HG02623 (cell line): ENCODE measurements around the gene CDC42BPA.
"Not testable (repeated sequence)": the region's sequence is repeated elsewhere in the genome, so short reads cannot be mapped to it uniquely, and the experiment has no call there.

Experiments used
- ATAC-seq: cut with Tn5 transposase; IDR thresholded peaks from one replicate; pipeline ENCODE4 v1.9.1; 2021; ENCODE audit warnings: moderate library complexity; ENCODE audit not compliant: unreplicated experiment

Gene CDC42BPA

DNA sequence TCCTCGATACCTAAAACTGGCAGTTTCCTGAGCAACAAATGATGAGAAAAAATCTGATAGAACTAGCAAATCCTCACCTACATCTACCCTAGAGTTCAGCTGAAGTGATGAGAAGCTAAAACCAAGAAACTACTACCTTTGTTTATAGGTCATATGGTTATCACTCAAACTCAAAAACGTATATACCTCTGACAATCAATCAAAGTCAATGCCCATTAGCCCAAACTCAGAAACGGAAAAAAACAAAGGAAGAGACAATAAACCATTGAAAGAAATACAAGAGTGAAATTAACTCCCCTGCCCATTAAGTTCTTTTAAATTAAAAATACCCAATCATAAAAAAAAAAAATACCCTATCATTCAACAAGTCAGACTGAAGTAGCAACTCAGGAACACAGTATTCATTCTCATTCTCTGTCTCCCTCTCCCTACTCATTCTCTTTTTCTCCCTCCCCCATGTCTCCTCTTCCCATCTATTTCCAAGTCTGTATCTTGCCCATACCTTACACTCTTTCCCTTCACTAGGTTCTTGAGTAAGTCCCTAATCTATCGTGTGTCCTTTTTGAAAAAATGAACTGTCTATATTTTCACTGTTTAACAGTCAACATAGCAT lies 6.8 kb downstream of the CDC42BPA start:
- no peak for ATAC-seq

DNA sequence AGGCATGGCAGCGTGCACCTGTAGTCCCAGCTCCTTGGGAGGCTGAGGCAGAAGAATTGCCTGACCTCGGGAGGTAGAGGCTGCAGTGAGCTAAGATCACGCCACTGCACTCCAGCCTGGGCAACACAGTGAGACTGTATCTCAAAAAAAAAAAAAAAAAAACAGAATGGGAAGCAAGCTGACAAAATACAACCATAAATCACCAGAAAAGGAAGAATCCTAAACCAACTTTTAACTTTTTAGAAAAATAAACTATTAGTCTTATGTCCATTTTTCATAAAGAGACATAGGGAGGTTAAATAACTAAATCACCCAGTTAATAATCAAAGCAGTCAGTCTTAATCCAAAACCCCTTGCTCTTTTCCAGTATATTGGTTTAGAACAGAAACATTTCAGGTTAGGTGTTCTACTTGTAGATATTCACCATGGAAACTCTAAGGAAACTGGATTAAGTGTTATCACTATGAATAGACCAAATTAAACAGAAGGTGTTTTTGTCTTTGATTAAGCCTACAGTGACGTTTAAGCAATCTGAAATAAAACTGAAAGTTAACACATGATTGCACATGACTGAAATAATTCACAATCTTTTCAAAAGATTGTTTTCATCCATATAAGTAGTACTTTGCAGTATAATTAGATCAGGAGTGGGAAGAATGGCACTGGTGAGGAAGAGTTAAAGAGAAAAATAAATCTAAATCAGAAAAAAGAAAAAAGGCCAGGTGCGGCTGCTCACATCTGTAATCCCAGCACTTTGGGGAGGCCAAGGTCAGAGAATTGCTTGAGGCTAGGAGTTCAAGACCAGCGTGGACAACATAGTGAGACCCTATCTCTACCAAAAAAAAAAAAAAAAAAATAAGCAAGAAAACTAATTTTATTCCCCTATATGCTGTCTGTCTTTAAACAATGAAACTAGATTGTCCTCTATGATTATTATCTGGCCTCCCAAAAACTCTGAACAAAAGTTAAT lies 9.6 kb downstream of the CDC42BPA start:
- ATAC-seq, result no peak

DNA sequence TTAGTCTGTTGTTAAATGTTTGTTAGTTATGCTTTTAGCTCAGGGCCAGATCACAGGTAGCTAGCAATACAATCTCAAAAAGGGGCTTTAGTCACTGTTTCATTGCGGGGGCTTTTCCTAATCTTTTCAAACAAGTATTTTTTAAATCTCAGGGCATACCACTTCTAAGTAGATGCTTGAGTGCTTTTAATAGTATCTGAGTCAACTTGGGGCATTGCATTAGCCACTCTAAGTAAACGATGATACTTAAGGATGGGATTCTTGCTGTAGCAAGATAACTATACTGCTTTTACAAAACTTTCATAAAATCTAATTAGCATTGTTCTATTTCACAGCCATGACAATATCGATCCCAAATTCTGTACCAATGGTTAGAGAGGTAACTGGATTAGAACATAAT lies 11.6 kb downstream of the CDC42BPA start:
- ATAC-seq, result no peak

DNA sequence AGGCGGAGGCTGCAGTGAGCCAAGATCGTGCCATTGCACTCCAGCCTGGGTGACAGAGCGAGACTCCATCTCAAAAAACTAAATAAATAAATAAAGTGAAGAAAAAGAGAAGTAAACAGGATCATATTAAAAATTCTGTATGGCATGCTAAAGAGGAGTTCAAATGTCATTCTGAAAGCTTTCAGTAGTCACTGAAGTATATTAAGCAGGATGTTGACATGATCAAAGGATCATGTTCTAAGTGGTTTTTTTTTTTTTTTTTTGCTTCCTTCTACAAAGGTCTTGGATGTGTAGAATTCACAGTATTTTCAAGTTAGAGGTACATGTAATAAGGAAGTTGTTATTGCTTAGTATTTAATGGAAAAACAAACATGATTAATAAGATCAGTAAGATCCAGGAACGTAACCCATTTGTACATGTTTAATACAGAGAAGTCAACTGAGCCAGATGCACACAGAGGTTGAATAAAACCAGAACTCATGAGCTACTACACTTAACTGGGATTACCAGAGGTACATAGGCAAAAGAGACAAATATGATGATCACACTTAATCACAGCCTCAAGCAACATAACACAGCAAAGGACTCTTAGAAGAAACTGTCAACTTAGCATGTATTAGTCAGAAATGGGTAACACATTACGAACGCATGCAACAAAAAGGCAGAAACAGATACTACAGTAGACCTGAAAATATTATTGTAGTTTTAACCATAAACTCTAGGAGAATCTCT lies 12.2 kb downstream of the CDC42BPA start:
- no peak for ATAC-seq

DNA sequence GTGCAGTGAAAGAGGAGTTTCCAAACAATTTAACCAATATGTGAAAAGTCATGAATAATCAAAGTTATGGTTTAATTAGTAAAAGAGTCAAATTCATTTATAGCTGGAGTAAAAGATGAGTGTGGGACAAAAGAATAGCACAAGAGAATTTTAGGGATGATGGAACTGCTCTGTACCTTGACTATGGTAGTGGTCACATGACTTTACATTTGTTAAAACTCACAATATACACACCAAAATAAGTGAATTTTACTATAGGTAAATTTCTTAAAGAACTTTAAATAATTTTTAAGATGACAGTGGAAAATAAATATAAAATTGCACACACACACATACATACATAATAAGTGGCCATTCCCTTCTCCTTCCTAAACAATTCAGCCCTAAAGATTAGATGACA lies 13.6 kb downstream of the CDC42BPA start:
- no peak for ATAC-seq

DNA sequence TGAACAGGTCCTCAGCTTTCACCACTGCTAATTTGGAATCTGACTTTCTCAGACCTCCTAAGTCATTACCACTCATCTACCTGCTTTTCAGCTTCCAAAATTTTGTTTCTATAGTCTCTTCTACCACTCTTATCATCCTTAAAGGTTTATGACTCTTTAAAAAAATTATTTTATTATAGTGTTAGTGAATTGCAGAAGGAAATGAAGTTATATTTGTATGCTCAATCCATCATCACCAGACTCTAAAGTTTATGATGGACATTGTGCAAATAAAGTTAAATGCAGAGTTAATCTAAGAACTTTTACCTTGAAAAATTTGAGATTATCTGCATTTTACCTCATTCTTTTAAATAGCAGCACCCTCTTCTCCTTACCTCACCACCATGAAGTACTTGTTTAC lies 14.6 kb downstream of the CDC42BPA start:
- ATAC-seq, result no peak

DNA sequence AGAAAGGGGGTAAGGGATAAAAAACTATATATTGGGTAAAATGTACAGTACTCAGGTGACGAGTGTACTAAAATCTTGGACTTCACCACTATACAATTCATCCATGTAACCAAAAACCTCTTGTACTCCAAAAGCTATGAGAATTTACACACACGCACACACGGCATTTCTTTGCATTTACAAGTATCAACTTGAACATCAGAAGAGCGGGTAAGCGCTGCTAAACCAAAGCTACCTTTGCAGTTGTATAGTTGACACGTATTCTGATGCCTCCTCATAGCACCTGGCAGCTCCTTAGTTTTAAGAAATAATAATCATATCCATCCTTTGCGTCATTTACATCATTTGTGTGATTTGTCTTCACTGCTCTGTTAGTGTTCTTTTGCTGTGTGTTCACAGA lies 17.6 kb downstream of the CDC42BPA start:
- no peak for ATAC-seq

DNA sequence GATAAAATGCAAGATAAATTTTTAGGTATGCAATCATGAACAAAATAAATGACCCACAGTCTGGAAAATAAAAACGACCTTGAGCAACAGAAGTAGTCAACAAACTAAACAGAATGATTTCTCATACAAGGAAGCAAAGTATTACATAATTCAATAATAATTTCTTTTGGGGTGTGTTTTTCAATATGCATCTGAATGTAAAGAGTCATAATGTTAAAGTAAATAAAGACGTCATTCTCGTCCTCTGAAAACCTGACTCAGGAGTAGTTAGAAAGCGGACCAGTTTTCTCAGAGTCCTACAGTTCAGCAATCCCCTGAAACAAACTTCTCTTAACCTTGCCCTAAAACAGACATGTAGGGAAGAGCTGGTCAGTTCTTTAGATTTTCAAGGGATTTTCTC lies 18.6 kb downstream of the CDC42BPA start:
- no peak for ATAC-seq

DNA sequence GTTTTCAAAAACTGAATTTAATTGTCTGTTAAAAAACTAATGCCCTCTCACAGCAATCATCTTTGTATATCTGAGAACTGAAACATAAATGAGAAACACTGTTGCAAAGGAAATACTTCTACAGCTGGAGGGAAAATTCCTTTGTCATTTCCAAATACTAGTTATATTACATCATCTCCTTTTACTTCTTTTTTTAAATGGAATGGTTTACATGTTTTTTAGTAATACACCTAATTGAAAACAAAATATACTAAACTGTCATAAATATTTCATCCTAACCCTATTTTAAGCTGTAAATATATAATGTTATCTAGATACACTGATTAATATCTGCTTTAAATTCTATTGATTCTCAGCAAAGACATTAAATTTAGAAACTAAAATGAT lies 19.1 kb downstream of the CDC42BPA start:
- ATAC-seq, result no peak

DNA sequence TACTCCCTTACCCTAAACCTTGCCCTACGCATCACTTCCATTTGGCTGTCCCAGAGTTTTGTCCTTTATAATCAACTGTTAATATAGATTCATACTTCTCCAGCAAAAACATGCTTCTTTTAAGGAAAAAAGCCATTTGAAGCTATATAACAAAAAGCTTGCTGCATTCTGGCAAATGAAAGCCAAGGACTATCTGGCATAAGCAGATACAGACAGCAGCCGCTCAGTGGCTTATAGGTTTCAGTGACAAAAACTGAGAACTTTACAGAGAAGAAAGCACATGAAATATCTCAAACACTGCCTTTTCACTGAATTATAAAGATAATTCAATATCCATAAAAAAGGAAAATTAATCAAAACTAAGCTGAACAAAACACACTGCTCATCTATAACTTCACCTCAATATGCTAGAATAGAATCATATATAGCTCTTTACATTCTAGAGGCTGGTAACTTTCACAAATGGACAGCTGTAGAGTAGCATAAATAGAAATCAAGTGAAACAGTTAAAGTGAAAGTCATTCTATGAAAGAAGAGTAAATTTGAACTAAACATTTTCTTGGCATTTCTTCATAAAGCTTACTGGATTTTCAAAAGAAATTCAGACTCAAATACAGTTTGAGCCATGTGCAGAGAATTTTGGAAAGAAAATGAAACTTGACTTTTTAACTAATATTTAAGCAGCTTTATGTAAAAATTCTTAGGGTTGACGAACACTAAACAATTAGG lies 19.6 kb downstream of the CDC42BPA start:
- ATAC-seq, result no peak

DNA sequence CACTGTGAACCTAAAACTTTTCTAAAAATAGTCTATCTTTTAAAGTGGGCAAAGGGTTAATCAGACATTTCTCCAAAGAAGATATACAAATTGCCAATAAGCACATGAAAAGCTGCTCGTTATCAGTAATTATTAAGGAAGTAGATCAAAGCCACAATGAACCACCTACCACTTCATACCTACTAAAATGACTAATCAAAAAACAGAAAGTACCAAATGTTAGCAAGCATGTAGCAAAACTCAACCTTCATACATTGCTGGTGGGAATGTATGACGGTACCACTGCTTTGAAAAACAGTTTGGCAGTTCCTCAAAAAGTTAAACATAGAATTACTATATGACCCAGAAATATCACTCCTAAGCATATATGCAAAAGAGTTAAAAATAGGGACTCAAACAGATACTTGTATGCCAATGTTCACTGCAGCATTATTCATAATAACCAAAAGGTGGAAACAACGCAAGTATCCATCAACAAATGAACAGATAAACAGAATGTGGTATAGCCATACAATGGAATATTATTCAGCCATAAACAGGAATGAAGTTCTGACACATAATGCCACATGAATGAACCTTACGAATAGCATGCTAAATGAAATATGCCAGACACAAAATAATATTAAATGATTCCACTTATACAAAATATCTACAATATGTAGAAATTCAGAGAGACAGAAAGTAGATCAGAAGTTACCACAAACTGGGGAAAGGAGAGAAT lies 21.1 kb downstream of the CDC42BPA start:
- no peak for ATAC-seq

DNA sequence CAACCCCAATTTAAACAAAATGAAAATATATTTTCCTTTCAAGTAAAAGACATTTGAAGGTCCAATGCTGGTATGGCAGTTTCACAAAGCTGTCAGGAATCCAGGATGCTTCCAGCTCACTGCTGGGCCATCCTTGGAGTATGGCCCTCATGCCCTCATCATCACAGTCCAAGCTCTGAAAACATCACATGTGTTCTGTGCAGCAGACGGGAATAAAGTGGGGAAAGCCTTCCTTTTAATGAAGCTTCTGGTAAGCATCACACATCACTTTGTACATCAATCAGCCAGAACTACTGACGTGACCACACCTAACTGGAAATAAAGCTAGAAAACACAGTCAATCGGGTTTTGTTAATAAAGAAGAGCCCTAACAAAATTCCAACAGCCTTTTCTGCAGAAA lies 22.7 kb downstream of the CDC42BPA start:
- ATAC-seq, result no peak

DNA sequence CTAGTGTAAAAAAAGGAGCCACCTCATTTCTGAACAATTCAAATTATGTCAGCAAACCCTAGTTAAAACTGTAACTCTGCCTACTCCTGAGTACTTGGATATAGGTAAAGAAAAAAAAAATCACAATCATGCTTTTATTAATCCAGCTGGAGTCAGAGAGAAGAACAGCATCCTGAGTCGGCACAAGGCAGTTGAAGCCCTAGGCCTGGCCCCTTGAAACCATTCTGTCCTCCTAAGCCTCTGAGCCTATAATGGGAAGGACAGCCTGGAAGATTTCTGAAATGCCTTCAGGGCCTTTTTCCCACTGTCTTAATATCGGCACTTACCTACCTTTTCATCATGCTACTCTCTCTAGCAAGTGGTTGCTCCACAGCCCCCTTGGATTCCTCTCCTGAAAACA lies 32.5 kb downstream of the CDC42BPA start:
- ATAC-seq, result no peak

DNA sequence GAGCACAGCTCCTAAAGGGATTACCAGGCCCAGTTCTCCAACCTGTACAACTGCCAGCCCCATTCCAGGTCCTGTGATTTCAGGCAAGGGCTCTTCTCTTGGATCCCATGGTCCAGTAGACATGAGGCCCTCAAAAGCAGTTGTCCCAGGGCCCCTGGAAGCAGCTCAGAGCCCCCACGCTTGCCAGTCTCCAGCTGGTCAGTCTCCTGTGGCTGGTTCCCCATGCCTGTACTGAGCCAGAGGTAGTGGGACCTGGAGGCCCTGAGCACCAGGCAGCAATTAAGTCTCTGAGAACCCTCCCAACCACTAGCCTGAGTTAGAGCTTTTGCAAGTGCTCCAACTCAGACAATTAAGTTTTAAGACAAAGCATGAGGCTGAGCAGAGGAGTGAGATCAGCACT lies 36.9 kb downstream of the CDC42BPA start:
- ATAC-seq, result no peak

DNA sequence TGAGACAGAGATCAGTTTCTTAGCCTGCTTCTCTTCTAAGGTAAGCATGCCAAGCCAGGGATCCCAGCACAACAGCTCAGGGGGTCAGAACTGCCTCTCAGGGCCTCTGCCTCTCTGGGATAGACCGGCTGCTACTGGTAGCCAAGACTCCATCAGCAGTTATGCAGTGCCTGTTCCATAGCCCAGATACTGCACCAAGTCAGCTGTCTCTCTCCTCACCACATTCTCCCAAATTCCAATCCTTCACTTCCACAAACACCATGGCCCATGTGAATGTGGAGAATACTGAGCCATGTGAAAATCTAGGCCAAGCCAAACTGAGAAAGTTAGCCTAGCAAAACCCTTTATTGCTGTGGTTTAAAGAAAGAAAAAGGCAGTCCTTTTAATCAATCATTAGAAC lies 37.5 kb downstream of the CDC42BPA start:
- no peak for ATAC-seq

DNA sequence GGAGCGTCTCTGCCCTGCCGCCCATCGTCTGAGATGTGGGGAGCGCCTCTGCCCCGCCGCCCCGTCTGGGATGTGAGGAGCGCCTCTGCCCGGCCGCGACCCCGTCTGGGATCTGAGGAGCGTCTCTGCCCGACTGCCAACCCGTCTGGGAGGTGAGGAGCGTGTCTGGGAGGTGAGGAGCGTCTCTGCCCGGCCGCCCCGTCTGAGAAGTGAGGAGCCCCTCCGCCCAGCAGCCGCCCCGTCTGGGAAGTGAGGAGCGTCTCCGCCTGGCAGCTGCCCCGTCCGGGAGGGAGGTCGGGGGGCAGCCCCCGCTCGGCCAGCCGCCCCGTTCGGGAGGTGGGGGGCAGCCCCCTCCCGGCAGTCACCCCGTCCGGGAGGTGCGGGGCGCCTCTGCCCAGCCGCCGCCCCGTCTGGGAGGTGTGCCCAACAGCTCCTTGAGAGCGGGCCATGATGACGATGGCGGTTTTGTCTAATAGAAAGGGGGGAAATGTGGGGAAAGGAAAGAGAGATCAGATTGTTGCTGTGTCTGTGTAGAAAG lies 42.1 kb downstream of the CDC42BPA start:
- ATAC-seq, result not testable (repeated sequence)

DNA sequence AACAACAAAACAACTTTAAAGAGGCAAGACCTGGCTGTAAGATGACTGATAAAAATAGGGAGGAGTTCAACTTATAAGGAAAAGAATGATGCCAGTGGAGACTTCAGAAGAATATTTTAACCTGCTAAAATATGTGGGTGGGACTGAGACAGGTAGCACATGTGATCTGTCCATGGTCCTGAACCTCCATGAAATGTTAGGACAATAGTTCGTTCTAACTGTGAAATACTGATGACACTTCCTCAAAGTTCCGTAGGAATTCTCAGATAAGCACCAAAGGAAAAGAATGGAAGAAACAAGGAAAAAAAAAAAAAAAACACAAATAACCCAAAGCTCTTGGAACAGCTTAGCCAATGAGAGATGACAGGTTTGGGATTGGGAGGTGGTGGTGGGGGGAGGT lies 44.7 kb downstream of the CDC42BPA start:
- ATAC-seq, result no peak

DNA sequence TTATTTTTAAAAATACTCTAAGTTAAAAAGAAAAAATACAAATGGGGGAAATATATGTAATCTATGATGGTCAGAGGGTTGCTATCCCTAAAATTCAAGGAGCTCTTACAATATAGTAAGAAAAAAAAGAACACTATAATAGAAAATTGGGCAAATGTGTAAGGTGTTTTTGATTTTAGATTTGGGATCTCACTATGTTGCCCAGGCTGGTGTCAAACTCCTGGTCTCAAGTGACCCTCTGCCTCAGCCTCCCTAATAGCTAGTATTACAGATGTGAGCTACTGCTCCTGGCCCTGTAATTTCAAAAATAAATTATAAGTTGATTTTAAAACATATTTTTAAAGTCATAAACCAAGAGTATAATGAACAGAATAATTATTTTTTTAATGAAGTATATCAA lies 45.9 kb downstream of the CDC42BPA start:
- ATAC-seq, result no peak

DNA sequence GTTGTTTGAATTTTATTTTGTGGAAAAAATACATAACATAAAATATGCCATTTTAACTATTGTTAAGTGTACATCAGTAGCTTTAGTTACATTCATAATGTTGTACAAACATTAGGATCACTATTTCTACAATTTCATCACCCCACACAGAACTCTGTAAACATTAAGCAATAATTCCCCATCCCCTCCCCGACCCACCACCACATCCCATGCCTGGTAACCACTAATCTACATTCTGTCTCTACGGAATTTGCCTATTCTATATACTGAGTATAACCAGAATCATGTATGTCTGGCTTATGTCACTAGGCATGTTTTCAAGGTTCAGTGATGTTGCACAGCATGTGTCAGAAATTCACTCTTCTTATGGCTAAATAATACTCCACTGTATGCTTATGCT lies 47.7 kb downstream of the CDC42BPA start:
- no peak for ATAC-seq

DNA sequence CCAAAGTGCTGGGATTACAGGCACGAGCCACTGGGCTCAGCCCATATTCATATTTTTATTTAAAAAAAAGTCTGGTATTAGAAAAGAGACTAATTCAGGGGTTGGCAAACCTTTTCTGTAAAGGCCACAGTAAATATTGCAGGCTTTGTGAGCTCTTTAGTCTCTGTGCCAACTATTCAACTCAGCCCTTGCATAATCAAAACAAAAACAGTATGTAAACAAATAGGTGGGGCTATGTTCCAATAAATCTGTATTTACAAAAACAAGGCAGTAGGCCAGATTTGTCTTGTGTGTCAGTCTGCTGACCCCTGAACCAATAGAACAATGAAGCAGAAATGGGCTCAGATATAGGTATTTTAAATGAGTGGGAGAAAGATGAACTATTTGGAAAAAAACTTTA lies 49.3 kb downstream of the CDC42BPA start:
- no peak for ATAC-seq
